OCI-LY1 (cell line): Measurements from ENCODE around the gene PRICKLE4.

Experiments used
- CTCF ChIP-seq: fragments of 200-600 bp; sonication (generic), shearing (Covaris generic); IDR thresholded peaks from 2 replicates; pipeline ENCODE4 v1.5.1; 2017; ENCODE audit warnings: mild to moderate bottlenecking, antibody characterized with exemption, low read length, moderate library complexity, mixed read lengths
- EZH2 ChIP-seq: fragments of 200-600 bp; sonication (generic), shearing (Covaris generic); IDR thresholded peaks from 2 replicates; pipeline ENCODE4 v1.8.0; 2017; ENCODE audit warnings: borderline replicate concordance, mixed run types, mild to moderate bottlenecking, antibody characterized with exemption, low read length, moderate library complexity, mixed read lengths

GRCh38 chr6:41747256-41748101, 33.1 kb upstream of the PRICKLE4 start, which contains the start of gene PGC:
- TF ChIP-seq CTCF (no peak), EZH2 (no peak)
